HepG2 (cell line): Measurements from ENCODE around the gene ZFHX3. TPM values are rescaled to one million over a fixed set of nuclear protein-coding genes. Genes with fewer than 3 reads are reported as not detected.

Experiments
- AHDC1 ChIP-seq: sonication (generic); formaldehyde crosslinking; IDR thresholded peaks from 2 replicates; pipeline ENCODE4 v1.5.1; 2020; ENCODE audit warnings: mild to moderate bottlenecking, missing genetic modification reagents, borderline replicate concordance
- BRCA1 ChIP-seq: sonication (generic); formaldehyde crosslinking; IDR thresholded peaks from 2 replicates; pipeline ENCODE4 v1.4.0; 2020; ENCODE audit warnings: missing genetic modification reagents
- CSRNP2 ChIP-seq: sonication (generic); formaldehyde crosslinking; conservative IDR thresholded peaks from 2 replicates; pipeline ENCODE4 v1.8.0; 2022; ENCODE audit warnings: low read depth, missing genetic modification reagents
- GATAD2A ChIP-seq: IDR thresholded peaks from 2 replicates; pipeline ENCODE4 v1.6.1; 2016
- HDAC1 ChIP-seq: sonication (generic); formaldehyde crosslinking; IDR thresholded peaks from 2 replicates; pipeline ENCODE4 v1.5.1; 2020; ENCODE audit warnings: mild to moderate bottlenecking, missing genetic modification reagents
- HNRNPLL ChIP-seq: fragments of 200-400 bp; formaldehyde crosslinking; IDR thresholded peaks from 2 replicates; pipeline ENCODE4 v1.6.1; 2017; ENCODE audit warnings: mild to moderate bottlenecking, low read depth, low read length; ENCODE audit not compliant: poor library complexity, severe bottlenecking
- KDM4B ChIP-seq: sonication (generic); formaldehyde crosslinking; IDR thresholded peaks from 2 replicates; pipeline ENCODE4 v1.4.0; 2020; ENCODE audit warnings: missing genetic modification reagents
- KLF12 ChIP-seq: sonication (generic); formaldehyde crosslinking; IDR thresholded peaks from 2 replicates; pipeline ENCODE4 v1.4.0; 2020; ENCODE audit warnings: missing genetic modification reagents, borderline replicate concordance
- MIER3 ChIP-seq: IDR thresholded peaks from 2 replicates; pipeline ENCODE4 v1.6.1; 2016; ENCODE audit warnings: missing compliant biosample characterization, borderline replicate concordance
- MIXL1 ChIP-seq: IDR thresholded peaks from 2 replicates; pipeline ENCODE4 v1.6.1; 2016
- NR2F2 ChIP-seq: IDR thresholded peaks from 2 replicates; pipeline ENCODE4 v1.6.1; 2012; ENCODE audit warnings: low read depth, inconsistent platforms, borderline replicate concordance
- PHF21A ChIP-seq: sonication (generic); formaldehyde crosslinking; IDR thresholded peaks from 2 replicates; pipeline ENCODE4 v1.5.0; 2020; ENCODE audit warnings: mild to moderate bottlenecking, missing genetic modification reagents
- PITX1 ChIP-seq: sonication (generic); formaldehyde crosslinking; IDR thresholded peaks from 2 replicates; pipeline ENCODE4 v1.5.1; 2020; ENCODE audit warnings: mild to moderate bottlenecking, missing genetic modification reagents
- POGZ ChIP-seq: sonication (generic); formaldehyde crosslinking; IDR thresholded peaks from 2 replicates; pipeline ENCODE4 v1.4.0; 2020; ENCODE audit warnings: mild to moderate bottlenecking, missing genetic modification reagents
- SMARCE1 ChIP-seq: fragments of 450-650 bp; IDR thresholded peaks from 2 replicates; pipeline ENCODE4 v1.6.1; 2017; ENCODE audit warnings: borderline replicate concordance
- SOX13 ChIP-seq, 3 experiments: fragments of 450-650 bp in 1 of 3; sonication (generic) in 1 of 3; formaldehyde crosslinking in 1 of 3; IDR thresholded peaks in 2 of 3; conservative IDR thresholded peaks in 1 of 3; 2 replicates each; pipeline versions ENCODE4 v1.5.0 to v1.6.1; 2016 to 2020; ENCODE audit warnings: antibody characterized with exemption in 1 of 3, mild to moderate bottlenecking in 1 of 3, missing compliant biosample characterization in 1 of 3, missing genetic modification reagents in 1 of 3, moderate library complexity in 1 of 3
- ZIK1 ChIP-seq: sonication (generic); formaldehyde crosslinking; IDR thresholded peaks from 2 replicates; pipeline ENCODE4 v1.5.0; 2020; ENCODE audit warnings: mild to moderate bottlenecking, low read depth, missing genetic modification reagents, borderline replicate concordance
- ZMYM4 ChIP-seq: sonication (generic); formaldehyde crosslinking; IDR thresholded peaks from 2 replicates; pipeline ENCODE4 v1.8.1; 2023; ENCODE audit warnings: mild to moderate bottlenecking, missing genetic modification reagents
- ZNF292 ChIP-seq: sonication (generic); formaldehyde crosslinking; IDR thresholded peaks from 2 replicates; pipeline ENCODE4 v1.8.1; 2022; ENCODE audit warnings: mild to moderate bottlenecking, low read depth, missing genetic modification reagents, borderline replicate concordance
- ZNF362 ChIP-seq: sonication (generic); formaldehyde crosslinking; IDR thresholded peaks from 2 replicates; pipeline ENCODE4 v1.4.0; 2020; ENCODE audit warnings: missing genetic modification reagents, mild to moderate bottlenecking, borderline replicate concordance
- ZNF501 ChIP-seq: sonication (generic); formaldehyde crosslinking; IDR thresholded peaks from 2 replicates; pipeline ENCODE4 v1.5.1; 2020; ENCODE audit warnings: mild to moderate bottlenecking, moderate library complexity, missing genetic modification reagents
- polyA plus RNA-seq, 8 experiments: library from polyadenylated mRNA; depleted of rRNA in 3 of 8; stranded (reverse) in 7 of 8; unstranded in 1 of 8; fragments of >200 nt; fragmentation: Illumina TruSeq in 4 of 8; extraction: Trizol in 4 of 8; gene quantifications; 2 replicates each; pipeline versions ENCODE4 v1.2.1 to v1.2.3, GENCODE V29; 2011 to 2016; ENCODE audit warnings: low read depth in 4 of 8, missing spikeins in 1 of 8, mixed read lengths in 1 of 8; ENCODE audit not compliant: insufficient read depth in 1 of 8
- total RNA-seq, 5 experiments: library from RNA; depleted of rRNA; stranded (reverse); fragments of >200 nt; fragmentation: Illumina TruSeq; extraction: Trizol; gene quantifications; 2 replicates each; pipeline ENCODE4 v1.2.3, GENCODE V29; 2016; ENCODE audit warnings: low read depth in 1 of 5

Gene ZFHX3
- total and polyA plus RNA-seq, 2 of the 13 experiments (the other 11 are each of a cell fraction or from before 2014, with no cell fraction given): 5.0 to 6.0 TPM

GRCh38 chr16:72996291-72997062, 51.5 kb downstream of the ZFHX3 start (continued):
- 0 out of 2 replicates have a peak, but pooled peaks have one; percentile 44 for TF ChIP-seq KLF12 (CRISPR knock-in tag)
- TF ChIP-seq HNRNPLL: no peak
- TF ChIP-seq HDAC1 (CRISPR knock-in tag): peak; percentile 36; the same call in 1 of the 2 replicates
- no peak for TF ChIP-seq SOX13 (IDR thresholded peaks at IDR 0.05)
- peak in 1 of 2 experiments; percentile 52; a peak in 1 of 4 replicates for TF ChIP-seq SOX13 (CRISPR knock-in tag; conservative IDR thresholded peaks at IDR 0.05 in 1 of 2, IDR thresholded peaks at IDR 0.05 in 1 of 2)
- no peak for TF ChIP-seq BRCA1 (CRISPR knock-in tag)
- TF ChIP-seq POGZ (CRISPR knock-in tag): peak; percentile 67
- no peak for TF ChIP-seq CSRNP2 (CRISPR knock-in tag)
- peak; percentile 66 for TF ChIP-seq MIXL1 (CRISPR knock-in tag)
- TF ChIP-seq ZMYM4 (CRISPR knock-in tag): peak; percentile 72
- TF ChIP-seq MIER3 (CRISPR knock-in tag): no peak
- 0 out of 2 replicates have a peak, but pooled peaks have one; percentile 42 for TF ChIP-seq ZIK1 (CRISPR knock-in tag)
- peak; percentile 43; the same call in 1 of the 2 replicates for TF ChIP-seq ZNF292 (CRISPR knock-in tag)
- TF ChIP-seq GATAD2A (CRISPR knock-in tag): peak; percentile 65
- no peak for TF ChIP-seq ZNF362 (CRISPR knock-in tag)
- TF ChIP-seq AHDC1 (CRISPR knock-in tag): 0 out of 2 replicates have a peak, but pooled peaks have one; percentile 49
- TF ChIP-seq KDM4B (CRISPR knock-in tag): no peak
- peak; percentile 31; the same call in 1 of the 2 replicates for TF ChIP-seq ZNF501
- TF ChIP-seq NR2F2: peak; percentile 65; the same call in 1 of the 2 replicates
- TF ChIP-seq PHF21A (CRISPR knock-in tag): peak; percentile 54; the same call in 1 of the 2 replicates
- 0 out of 2 replicates have a peak, but pooled peaks have one; percentile 37 for TF ChIP-seq PITX1 (CRISPR knock-in tag)
- TF ChIP-seq SMARCE1: no peak
